ENCODE results near the gene PPM1H. TPM values are rescaled to one million over a fixed set of nuclear protein-coding genes. Genes with fewer than 3 reads are reported as not detected.

Gene PPM1H
- total RNA-seq, 1 experiment from 2014 or later, result 37.1 TPM

GRCh38 chr12:62950317-62950716, 15.4 kb upstream of the PPM1H start:
- no peaks in the 10 kb centered on the region; the same call in 1 of the 2 replicates for H3K36me3 Mint-ChIP-seq
- no peaks in the 10 kb centered on the region for H3K4me1 Mint-ChIP-seq
- no peak for ATAC-seq

GRCh38 chr12:62948123-62948522, 13.2 kb upstream of the PPM1H start:
- POLR2A ChIA-PET, result no interaction called here
- TF ChIP-seq ZBTB21 (CRISPR knock-in tag; IDR thresholded peaks at IDR 0.05; ENCODE audit: borderline replicate concordance), result no peak
- no peak for TF ChIP-seq TEAD1 (CRISPR knock-in tag; IDR thresholded peaks at IDR 0.05)
- no peak for TF ChIP-seq RELA (CRISPR knock-in tag; IDR thresholded peaks at IDR 0.05; ENCODE audit: borderline replicate concordance)
- TF ChIP-seq, protein P1, sequence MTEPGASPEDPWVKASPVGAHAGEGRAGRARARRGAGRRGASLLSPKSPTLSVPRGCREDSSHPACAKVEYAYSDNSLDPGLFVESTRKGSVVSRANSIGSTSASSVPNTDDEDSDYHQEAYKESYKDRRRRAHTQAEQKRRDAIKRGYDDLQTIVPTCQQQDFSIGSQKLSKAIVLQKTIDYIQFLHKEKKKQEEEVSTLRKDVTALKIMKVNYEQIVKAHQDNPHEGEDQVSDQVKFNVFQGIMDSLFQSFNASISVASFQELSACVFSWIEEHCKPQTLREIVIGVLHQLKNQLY (CRISPR knock-in tag; IDR thresholded peaks at IDR 0.05), result no peak
- TF ChIP-seq USF2 (CRISPR knock-in tag; IDR thresholded peaks at IDR 0.05), result no peak
- no peak for TF ChIP-seq ZNF263 (CRISPR knock-in tag; IDR thresholded peaks at IDR 0.05; ENCODE audit: low read depth)
- no peak for TF ChIP-seq E2F4 (CRISPR knock-in tag; IDR thresholded peaks at IDR 0.05; ENCODE audit: borderline replicate concordance, low read depth)
- TF ChIP-seq, protein P2, sequence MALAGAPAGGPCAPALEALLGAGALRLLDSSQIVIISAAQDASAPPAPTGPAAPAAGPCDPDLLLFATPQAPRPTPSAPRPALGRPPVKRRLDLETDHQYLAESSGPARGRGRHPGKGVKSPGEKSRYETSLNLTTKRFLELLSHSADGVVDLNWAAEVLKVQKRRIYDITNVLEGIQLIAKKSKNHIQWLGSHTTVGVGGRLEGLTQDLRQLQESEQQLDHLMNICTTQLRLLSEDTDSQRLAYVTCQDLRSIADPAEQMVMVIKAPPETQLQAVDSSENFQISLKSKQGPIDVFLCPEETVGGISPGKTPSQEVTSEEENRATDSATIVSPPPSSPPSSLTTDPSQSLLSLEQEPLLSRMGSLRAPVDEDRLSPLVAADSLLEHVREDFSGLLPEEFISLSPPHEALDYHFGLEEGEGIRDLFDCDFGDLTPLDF (CRISPR knock-in tag; IDR thresholded peaks at IDR 0.05), result no peak
- TF ChIP-seq ATF3 (CRISPR knock-in tag; conservative IDR thresholded peaks at IDR 0.05), result no peak
- TF ChIP-seq, protein P3, sequence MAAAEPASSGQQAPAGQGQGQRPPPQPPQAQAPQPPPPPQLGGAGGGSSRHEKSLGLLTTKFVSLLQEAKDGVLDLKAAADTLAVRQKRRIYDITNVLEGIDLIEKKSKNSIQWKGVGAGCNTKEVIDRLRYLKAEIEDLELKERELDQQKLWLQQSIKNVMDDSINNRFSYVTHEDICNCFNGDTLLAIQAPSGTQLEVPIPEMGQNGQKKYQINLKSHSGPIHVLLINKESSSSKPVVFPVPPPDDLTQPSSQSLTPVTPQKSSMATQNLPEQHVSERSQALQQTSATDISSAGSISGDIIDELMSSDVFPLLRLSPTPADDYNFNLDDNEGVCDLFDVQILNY (CRISPR knock-in tag; IDR thresholded peaks at IDR 0.05), result no peak
- TF ChIP-seq, protein P4, sequence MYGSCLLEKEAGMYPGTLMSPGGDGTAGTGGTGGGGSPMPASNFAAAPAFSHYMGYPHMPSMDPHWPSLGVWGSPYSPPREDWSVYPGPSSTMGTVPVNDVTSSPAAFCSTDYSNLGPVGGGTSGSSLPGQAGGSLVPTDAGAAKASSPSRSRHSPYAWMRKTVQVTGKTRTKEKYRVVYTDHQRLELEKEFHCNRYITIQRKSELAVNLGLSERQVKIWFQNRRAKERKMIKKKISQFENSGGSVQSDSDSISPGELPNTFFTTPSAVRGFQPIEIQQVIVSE (CRISPR knock-in tag; IDR thresholded peaks at IDR 0.05; ENCODE audit: borderline replicate concordance), result no peak
- DNase-seq (ENCODE audit: low spot score), result no peak

More at GRCh38 chr12:62950317-62950716, 15.4 kb upstream of the PPM1H start:
- TF ChIP-seq ZNF423 (CRISPR knock-in tag; IDR thresholded peaks at IDR 0.05) (no peak), RELA (CRISPR knock-in tag; IDR thresholded peaks at IDR 0.05; ENCODE audit: borderline replicate concordance) (no peak), ESRRA (CRISPR knock-in tag; IDR thresholded peaks at IDR 0.05; ENCODE audit: borderline replicate concordance) (no peak), FOXP4 (CRISPR knock-in tag; IDR thresholded peaks at IDR 0.05) (no peak), SMAD4 (CRISPR knock-in tag; IDR thresholded peaks at IDR 0.05) (no peak)
- TF ChIP-seq, protein P5, sequence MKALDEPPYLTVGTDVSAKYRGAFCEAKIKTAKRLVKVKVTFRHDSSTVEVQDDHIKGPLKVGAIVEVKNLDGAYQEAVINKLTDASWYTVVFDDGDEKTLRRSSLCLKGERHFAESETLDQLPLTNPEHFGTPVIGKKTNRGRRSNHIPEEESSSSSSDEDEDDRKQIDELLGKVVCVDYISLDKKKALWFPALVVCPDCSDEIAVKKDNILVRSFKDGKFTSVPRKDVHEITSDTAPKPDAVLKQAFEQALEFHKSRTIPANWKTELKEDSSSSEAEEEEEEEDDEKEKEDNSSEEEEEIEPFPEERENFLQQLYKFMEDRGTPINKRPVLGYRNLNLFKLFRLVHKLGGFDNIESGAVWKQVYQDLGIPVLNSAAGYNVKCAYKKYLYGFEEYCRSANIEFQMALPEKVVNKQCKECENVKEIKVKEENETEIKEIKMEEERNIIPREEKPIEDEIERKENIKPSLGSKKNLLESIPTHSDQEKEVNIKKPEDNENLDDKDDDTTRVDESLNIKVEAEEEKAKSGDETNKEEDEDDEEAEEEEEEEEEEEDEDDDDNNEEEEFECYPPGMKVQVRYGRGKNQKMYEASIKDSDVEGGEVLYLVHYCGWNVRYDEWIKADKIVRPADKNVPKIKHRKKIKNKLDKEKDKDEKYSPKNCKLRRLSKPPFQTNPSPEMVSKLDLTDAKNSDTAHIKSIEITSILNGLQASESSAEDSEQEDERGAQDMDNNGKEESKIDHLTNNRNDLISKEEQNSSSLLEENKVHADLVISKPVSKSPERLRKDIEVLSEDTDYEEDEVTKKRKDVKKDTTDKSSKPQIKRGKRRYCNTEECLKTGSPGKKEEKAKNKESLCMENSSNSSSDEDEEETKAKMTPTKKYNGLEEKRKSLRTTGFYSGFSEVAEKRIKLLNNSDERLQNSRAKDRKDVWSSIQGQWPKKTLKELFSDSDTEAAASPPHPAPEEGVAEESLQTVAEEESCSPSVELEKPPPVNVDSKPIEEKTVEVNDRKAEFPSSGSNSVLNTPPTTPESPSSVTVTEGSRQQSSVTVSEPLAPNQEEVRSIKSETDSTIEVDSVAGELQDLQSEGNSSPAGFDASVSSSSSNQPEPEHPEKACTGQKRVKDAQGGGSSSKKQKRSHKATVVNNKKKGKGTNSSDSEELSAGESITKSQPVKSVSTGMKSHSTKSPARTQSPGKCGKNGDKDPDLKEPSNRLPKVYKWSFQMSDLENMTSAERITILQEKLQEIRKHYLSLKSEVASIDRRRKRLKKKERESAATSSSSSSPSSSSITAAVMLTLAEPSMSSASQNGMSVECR (CRISPR knock-in tag; IDR thresholded peaks at IDR 0.05; ENCODE audit: borderline replicate concordance), result no peak
- ChIA-PET POLR2A (no interaction called here), CTCF (no interaction called here)
- DNase-seq (ENCODE audit: low spot score), result no peak
- no peak overlapping the region for H3K4me3 Mint-ChIP-seq
- no peak overlapping the region for H3K27ac Mint-ChIP-seq
- H3K27me3 Mint-ChIP-seq (ENCODE audit: low read depth), result no peaks in the 10 kb centered on the region; the same call in 1 of the 2 replicates
- H3K9me3 Mint-ChIP-seq, result peaks cover 13% of the 10 kb centered on the region

More at GRCh38 chr12:62948123-62948522, 13.2 kb upstream of the PPM1H start:
- H3K27me3 Mint-ChIP-seq (ENCODE audit: low read depth), result no peaks in the 10 kb centered on the region; the same call in 1 of the 2 replicates
- CTCF ChIA-PET, result no interaction called here
- no peaks in the 10 kb centered on the region; the same call in 1 of the 2 replicates for H3K36me3 Mint-ChIP-seq
- no peak for ATAC-seq
- H3K4me1 Mint-ChIP-seq, result peaks cover under 1% of the 10 kb centered on the region
- H3K4me3 Mint-ChIP-seq, result no peak overlapping the region
- no peak overlapping the region for H3K27ac Mint-ChIP-seq
- H3K9me3 Mint-ChIP-seq, result peaks cover 13% of the 10 kb centered on the region

Data from WTC11 (cell line).